ENCODE data around the gene LIAS.
"Not testable (repeated sequence)": the region's sequence is repeated elsewhere in the genome, so short reads cannot be mapped to it uniquely, and the experiment has no call there.

LIAS gene

DNA sequence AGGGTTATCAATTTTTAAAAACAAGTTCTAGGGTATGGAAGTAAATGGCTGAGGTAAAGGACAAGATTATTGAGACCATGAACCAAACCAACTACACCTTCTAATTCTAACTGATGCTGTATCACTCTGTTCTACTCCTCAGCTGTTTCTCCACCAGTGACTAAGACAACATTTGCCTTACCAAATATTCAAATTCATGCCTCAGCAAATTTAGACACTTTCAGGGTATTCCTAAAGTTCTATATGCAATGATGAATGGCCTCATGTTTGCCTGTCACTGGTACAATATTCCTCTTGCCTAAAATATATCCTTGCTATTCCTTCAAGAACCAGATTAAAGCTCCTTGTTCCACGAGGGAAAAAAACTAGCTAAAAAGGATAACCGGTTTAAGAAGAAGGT is 5.1 kb upstream of the LIAS start:
- FAIRE-seq, result no peak

DNA sequence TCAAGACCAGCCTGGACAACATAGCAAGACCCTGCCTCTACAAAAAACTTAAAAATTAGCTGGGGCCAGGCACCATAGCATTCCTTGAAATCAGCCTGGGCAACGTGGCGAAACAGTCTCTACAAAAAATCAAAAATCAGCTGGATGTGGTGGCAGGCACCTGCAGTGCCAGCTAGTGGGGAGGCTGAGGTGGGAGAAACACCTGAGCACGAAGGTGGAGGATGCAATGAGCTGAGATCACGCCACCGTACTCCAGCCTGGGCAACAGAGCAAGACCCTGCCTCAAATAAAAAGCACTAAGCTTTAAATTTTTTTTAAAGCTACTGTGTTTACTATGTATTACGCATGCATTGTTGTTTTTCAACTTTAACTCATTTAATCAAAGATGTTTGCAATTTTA is 3.4 kb upstream of the LIAS start:
- FAIRE-seq, result no peak

GRCh38 chr4:39456946-39457763 is 1.7 kb upstream of the LIAS start:
- no peak for FAIRE-seq

- not testable (repeated sequence) for FAIRE-seq
These were observed 723 bp upstream of the LIAS start for GRCh38 chr4:39458161-39458504.

- FAIRE-seq, result no peak
These were observed 6.1 kb downstream of the LIAS start for GRCh38 chr4:39464886-39465501.

GRCh38 chr4:39466747-39467146 is 7.9 kb downstream of the LIAS start:
- FAIRE-seq, result no peak

DNA sequence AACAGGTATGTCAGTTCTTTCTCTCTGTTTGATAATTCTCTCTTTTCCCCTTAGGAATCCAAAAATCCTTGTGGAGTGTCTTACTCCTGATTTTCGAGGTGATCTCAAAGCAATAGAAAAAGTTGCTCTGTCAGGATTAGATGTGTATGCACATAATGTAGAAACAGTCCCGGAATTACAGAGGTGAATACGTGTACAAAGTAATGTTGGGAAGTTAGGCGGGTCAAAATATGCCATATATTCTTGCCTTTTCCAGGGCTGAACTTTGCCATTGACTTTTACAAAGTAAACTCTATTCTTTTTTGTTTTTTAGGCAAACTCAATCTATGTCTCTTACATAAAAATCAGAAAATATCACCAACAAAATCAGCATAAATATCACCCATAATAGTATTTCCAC is 8.6 kb downstream of the LIAS start:
- no peak for FAIRE-seq

GRCh38 chr4:39469429-39470077 is 10.7 kb downstream of the LIAS start:
- peak; percentile 100 for FAIRE-seq

DNA sequence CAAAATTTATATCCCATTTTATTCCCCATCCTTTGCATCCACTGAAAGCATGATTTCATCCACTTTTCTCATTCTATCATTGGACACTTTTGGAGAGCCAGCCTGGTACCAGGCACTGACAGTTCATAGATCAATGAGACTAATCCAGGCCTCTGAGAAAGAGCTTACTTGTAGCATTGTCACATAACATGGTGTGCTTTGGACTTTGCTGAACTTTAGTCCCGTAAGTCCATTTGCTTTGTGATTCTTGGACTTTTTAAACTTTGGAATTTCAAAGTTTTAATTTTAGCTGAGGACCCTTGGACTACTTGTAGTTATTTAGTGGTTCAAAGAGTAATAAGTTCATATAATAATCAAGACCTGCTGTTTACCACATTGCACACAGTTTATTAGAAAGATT is 11.5 kb downstream of the LIAS start:
- no peak for FAIRE-seq

- FAIRE-seq, result no peak
These were observed 13.5 kb downstream of the LIAS start for GRCh38 chr4:39472396-39472795.

DNA sequence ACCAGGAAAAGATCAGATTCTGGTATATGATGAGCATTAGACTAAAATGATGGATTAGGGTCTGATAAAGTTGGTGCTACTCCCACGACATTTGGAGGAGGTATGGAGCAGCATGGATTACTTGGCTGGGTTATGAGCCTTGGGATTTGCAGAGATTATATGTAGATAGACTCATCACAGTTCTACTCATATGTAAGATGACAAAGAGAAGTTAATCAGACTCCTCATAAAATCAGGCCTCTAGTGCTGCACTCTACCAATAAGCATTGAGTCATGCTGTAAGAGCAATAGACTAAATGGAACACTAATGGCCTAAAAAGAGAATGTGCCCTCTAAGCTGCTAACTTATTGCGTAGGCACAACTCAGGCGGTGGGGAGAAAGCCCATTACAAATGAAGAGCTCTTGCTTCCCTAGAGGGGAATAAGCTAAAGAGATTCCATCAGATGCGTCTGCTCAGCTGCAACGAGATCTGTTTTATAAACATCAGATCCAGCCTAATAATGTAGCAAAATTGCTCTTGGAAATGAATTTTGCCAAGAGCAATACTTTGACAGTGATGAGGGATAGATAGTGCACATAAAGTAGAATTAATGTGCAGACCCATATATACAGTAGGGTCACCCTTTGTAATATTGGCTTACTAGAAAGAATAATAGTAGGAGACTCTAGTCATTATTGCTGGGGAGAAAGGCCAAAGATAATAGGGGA is 17.5 kb downstream of the LIAS start:
- no peak for FAIRE-seq

- no peak for FAIRE-seq
These were observed 21.4 kb downstream of the LIAS start for GRCh38 chr4:39480251-39480650.

DNA sequence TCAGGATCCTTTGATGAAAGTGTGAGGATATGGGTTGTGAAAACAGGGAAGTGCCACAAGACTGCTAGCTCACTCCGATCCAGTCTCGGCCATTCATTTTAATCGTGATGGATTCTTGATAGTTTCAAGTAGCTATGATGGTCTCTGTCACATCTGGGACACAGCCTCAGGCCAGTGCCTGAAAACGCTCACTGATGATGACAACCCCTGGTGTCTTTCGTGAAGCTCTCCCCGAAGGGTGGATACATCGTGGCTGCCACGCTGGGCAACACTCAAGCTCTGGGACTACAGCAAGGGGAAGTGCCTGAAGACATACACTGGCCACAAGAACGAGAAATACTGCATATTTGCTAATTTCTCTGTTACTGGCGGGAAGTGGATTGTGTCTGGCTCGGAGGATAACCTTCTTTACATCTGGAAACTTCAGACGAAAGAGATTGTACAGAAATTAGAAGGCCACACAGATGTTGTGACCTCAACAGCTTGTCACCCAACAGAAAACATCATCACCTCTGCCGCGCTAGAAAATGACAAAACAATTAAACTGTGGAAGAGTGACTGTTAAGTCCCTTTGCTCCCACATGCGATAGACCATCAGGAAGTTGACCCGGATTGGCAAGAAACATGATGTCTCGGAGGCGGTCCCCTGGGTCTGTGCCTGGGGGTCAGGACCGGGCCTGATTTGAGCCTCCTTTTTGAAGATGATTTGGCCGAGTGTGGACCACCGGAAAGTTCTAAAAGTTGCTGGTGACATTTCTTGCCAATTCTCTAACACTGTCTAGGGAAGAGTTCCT is 22.2 kb downstream of the LIAS start:
- no peak for FAIRE-seq

DNA sequence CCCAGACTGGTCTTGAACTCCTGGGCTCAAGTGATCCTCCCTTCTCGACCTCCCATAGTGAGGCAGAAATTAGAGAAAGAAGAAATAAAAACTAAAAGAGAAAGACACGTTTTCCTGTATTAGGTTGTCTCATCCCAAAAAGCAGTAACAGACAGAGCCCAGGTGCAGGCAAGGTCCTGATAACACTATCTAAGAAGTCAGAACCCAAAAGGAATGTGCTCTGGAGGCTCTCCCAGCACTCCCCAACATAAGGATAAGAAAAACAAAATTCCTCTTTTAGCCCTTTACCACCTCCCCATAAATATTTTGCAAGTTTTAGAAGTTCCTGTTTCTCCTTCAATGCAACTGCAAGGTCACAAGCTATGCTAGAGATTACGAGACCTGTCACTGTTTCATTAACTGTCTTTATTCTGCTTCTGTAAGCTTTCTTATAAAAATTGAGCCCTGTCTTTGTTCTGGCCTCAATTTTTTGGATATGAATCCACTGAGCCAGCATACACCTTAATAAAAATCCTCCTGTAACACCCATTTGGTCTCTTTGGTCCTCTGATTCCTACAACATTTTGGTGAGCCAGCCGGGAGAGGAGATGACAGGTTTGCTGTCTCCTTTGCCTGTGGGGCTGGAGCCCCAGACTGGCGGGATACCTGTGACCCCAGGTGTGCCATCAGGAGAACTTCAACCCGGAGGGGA is 25.9 kb downstream of the LIAS start:
- no peak for FAIRE-seq

DNA sequence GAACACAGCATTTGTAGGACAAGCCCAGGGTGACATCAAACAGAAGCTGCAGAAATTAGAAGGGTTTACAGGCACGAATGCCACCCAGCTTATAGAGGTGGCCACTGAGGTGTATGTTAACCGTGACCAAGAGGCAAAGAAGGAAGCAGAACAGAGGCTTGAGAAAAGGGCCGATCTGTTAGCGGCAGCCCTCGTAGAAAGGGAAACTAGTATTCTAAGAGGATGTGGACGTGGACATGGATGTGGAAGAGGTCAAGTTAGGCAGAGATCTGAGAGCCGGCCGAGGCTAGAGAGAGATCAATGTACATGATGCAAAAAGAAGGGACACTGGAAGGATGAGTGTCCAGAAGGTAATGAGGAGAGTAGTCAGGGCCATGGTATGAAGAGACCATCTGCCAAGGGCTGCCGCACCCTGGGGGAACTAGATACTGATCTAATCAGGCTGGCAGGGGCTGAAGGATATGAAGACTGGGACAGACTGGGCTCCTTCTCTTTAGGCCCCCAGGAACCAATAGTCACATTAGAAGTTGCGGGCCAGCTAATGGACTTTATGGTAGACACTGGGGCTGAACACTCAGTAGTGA is 27.5 kb downstream of the LIAS start:
- FAIRE-seq, result no peak

DNA sequence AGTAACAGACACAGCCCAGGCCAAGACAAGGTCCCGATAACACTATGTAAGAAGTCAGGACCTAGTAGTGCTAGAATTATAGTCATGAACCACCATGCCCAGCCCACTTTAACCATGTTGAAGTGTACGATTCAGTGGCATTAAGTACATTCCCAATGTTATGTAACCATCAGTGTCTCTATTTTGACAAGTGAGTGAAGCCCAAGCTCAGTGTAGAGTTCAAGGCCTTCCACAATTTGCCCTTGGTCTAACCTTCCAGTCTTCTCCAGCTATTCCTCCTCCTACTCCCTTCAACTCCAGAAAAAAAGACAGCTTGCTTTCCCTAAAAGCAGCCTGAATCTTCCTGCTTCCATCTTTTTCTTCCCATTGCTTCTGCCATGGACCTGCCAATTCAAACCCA is 31.5 kb downstream of the LIAS start:
- no peak for FAIRE-seq

DNA sequence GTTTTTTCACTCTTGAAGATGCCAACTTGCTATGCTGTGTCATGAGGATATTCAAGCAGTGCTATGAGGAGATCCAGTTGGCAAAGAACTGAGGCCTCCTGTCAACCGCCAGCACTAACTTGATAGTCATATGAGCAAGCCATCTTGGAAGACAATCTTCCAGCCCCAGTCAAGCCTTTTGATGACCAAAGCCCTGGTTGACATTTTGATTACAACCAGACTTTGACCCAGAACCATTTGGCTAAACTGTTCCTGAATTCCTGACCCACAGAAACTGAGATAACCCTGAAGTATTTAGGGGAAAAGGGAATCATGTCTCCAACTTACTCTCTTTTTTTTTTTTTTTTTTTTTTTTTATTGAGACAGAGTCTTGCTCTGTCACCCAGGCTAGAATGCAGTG is 35.5 kb downstream of the LIAS start:
- no peak for FAIRE-seq

GRCh38 chr4:39495446-39496213 is 36.8 kb downstream of the LIAS start:
- FAIRE-seq, result no peak

GRCh38 chr4:39497909-39498726 is 39.3 kb downstream of the LIAS start:
- FAIRE-seq, result no peak

DNA sequence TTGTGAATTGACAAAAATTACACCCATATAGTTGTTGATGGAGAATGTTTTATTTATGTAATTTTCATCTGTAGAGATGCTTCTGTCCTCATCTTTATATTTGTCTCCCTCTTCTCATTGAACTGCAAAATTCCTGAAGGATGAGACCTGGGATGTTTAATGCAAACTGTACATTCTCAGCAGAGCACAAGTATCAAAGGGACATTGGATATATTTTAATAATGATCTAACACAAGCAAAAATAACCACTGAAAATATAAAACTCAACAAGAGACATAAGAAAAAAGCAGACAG is 39.8 kb downstream of the LIAS start:
- no peak for FAIRE-seq
